Measurements from ENCODE around the gene ARL16.
A peak's percentile ranks its signal among the peaks of the same experiment; 100 is the strongest.

The ARL16 gene, protein sequence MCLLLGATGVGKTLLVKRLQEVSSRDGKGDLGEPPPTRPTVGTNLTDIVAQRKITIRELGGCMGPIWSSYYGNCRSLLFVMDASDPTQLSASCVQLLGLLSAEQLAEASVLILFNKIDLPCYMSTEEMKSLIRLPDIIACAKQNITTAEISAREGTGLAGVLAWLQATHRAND

DNA sequence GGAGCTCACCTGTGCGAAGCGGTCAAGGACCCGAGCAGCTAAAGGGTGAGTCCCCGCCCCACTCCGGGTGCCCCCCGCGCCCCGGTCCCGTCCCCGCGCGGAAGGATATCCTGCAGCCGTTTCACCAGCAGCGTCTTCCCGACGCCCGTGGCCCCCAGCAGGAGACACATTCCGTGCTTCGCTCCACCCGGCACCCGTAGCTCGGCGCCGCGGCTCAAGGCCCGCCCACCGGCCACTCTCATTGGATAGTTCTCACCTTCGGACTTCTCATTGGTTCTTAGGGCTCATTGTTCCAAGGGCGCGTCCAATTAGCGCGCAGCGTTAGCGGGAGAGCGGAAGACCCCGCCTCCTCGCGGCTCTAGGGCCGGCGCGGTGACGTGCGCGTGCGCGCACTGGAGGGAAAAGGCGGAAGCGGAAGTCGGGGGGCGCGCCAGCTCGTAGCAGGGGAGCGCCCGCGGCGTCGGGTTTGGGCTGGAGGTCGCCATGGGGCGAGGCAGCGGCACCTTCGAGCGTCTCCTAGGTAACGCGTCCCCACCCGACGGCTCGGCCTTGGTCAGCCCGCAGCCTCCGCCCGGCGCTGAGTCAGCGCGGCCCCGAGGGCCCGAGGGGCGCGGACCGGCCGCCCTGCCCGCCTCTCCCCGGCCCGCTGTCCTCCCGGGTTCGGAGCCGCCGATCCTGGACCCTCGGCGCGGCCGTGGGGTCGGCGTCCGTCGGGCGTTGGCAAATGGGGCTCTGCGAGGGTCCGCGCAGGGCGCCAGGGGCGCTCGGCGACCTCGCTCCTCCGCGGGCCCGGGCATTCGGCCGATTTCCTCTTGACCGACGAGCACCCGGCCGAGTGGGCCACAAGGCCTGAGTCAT, at the start of gene ARL16, which contains the start of gene HGS:
ARL16 (minus strand) TSS at position 214 of the 858 bp plus-strand sequence; CDS start at position 170, 44 bp downstream.
HGS (plus strand) TSS at position 428 of the 858 bp plus-strand sequence; CDS start at position 484, 56 bp downstream.
- Mint-ChIP-seq H3K4me3 (peak within 1 kb of the TSS; percentile 86), H3K27ac (peak within 1 kb of the TSS; percentile 80), H3K9me3 (no peaks in the 10 kb centered on the region), H3K27me3 (no peaks in the 10 kb centered on the region), H3K36me3 (peaks cover 24% of the 10 kb centered on the region), H3K4me1 (peaks cover 51% of the 10 kb centered on the region)
- peak; percentile 99 for ATAC-seq

DNA sequence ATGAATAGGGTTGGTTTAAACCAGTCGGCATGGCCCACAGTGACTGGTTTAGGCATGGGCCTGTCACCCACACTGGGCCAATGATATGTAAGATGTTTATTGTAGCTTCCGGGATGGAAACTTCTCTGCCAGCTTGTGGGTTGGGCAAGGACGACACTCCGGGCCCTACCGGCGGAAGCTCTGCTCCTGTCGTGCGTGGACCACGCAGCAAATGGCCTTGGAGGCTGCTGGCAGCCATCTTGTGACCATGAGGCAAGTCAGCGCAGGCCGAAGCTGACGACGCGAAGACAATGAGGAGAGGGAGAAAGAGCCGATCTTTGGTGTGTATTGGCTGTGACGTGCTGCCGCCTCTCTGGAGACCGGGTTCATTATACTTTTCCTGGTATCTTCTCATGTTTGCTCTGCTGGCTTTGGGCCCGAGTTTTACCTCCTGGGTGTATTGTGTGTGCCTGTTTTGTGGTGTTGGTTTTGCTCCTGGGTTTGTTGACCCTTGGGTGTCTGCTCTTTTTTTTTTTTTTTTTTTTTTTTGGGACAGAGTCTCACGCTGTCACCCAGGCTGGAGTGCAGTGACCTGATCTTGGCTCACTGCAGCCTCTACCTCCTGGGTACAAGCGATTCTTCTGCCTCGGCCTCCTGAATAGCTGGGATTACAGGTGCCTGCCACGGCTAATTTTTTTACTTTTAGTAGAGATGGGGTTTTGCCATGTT, 43.9 kb upstream of the ARL16 start:
- peaks cover 67% of the 10 kb centered on the region for H3K27me3 Mint-ChIP-seq
- H3K27ac Mint-ChIP-seq: no peak overlapping the region
- H3K4me3 Mint-ChIP-seq: no peak overlapping the region
- ATAC-seq: no peak
- no peaks in the 10 kb centered on the region for H3K4me1 Mint-ChIP-seq
- H3K36me3 Mint-ChIP-seq: no peaks in the 10 kb centered on the region
- H3K9me3 Mint-ChIP-seq: no peaks in the 10 kb centered on the region

DNA sequence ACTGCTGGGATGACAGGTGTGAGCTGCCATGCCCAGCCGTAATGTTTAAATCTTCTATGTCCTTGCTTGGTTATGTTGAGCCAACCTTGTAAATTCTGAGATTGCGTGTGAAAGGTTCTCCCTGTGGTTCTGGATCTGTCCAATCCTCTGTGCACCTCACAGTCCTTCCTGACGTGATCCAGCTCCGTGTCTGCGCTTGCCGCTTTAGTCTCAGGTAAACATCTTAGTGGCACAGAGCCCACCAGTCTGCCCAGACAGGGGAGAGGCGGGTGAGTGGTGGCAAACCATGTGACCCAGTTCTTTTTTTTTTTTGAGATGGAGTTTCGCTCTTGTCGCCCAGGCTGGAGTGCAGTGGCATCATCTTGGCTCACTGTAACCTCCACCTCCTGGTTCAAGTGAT, 42.4 kb upstream of the ARL16 start:
- no peak overlapping the region for H3K27ac Mint-ChIP-seq
- no peaks in the 10 kb centered on the region for H3K4me1 Mint-ChIP-seq
- H3K9me3 Mint-ChIP-seq: no peaks in the 10 kb centered on the region
- H3K27me3 Mint-ChIP-seq: peaks cover 52% of the 10 kb centered on the region
- no peak for ATAC-seq
- no peaks in the 10 kb centered on the region for H3K36me3 Mint-ChIP-seq
- H3K4me3 Mint-ChIP-seq: no peak overlapping the region

DNA sequence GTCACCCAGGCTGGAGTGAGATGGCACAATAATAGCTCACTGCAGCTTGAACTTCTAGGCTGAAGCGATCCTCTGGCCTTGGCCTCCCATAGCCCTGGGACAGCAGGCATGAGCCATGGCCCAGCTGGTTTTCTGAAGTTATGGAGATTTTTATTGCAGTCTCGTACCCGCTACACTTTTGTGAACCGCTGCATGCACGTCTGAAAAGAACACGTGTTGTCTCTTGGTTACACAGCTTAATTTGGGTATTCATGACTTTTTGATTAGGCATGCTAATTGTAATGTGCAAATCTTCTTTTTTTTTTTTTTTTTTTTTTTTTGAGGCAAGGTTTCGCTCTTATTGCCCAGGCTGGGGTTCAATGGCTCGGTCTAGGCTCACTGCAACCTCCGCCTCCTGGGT, 41.8 kb upstream of the ARL16 start:
- Mint-ChIP-seq H3K4me1 (no peaks in the 10 kb centered on the region), H3K4me3 (no peak overlapping the region), H3K36me3 (no peaks in the 10 kb centered on the region), H3K27me3 (peaks cover 46% of the 10 kb centered on the region), H3K27ac (no peak overlapping the region), H3K9me3 (no peaks in the 10 kb centered on the region)
- ATAC-seq: no peak

DNA sequence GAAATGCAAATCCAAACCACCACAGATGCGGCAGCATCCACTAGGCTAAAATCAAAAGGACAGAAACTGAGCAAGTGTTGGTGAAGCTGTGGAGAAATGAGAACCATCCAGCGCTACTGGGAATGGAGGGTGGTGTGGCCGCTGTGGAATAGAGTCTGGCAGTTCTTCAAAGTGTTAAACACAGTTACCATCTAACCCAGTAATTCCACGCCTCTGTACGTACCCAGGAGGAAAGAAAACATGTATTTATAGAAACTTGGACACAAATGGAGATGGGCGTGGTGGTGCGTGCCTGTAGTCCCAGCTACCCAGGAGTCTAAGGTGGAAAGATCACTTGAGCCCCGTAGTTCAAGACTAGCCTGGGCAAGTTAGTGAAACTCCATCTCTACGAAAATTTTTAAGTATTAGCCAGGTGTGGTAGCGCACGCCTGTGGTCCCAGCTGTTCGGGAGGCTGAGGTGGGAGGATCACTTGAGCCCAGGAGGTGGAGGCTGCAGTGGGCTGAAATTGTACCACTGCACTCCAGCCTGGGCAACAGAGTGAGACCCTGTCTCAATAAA, 40.1 kb upstream of the ARL16 start:
- peaks cover 8% of the 10 kb centered on the region for H3K36me3 Mint-ChIP-seq
- peaks cover 37% of the 10 kb centered on the region for H3K27me3 Mint-ChIP-seq
- H3K9me3 Mint-ChIP-seq: no peaks in the 10 kb centered on the region
- H3K4me3 Mint-ChIP-seq: no peak overlapping the region
- H3K27ac Mint-ChIP-seq: no peak overlapping the region
- ATAC-seq: no peak
- H3K4me1 Mint-ChIP-seq: no peaks in the 10 kb centered on the region

DNA sequence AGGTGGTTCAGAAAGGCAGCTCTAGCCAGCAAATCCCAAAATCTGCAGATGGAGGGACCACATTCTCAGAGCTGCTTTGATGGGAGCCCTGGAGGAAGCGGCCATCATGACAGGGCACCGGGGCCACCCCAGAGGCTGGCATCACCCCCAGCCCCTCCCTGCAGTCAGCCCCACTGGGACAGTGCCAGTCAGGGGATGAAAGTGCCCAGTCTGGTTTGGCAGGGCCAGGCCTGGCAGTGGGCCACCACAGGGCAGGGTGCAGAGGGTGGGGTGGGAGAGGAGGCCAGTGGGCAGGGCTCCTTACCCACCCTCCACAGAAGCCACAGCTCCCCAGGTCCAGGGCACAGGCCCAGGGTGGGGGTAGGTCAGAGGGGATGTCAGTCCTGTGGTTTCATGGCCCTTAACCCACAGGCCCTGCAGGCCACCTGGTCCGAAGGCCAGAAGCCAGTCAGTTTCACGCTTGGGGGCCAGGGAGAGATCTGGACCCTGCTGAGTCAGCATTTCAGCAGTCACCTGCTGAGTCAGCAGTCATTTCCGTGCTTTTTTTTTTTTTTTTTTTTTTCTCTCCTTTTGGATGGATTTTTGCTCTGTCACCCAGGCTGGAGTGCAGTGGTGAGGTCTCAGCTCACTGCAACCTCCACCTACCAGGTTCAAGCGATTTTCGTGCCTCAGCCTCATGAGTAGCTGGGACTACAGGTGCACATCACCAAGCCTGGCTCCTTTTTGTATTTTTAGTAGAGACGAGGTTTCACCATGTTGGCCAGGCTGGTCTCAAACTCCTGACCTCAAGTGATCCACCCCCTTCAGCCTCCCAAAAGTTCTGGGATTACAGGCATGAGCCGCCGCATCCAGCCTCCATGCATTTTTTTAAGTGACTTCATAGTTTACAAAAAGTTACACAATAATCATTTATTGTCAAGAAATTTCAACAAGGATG, 38.9 kb upstream of the ARL16 start:
- no peaks in the 10 kb centered on the region for H3K4me1 Mint-ChIP-seq
- no peaks in the 10 kb centered on the region for H3K9me3 Mint-ChIP-seq
- H3K4me3 Mint-ChIP-seq: no peak overlapping the region
- no peak for ATAC-seq
- peaks cover 30% of the 10 kb centered on the region for H3K27me3 Mint-ChIP-seq
- H3K36me3 Mint-ChIP-seq: peaks cover 8% of the 10 kb centered on the region
- H3K27ac Mint-ChIP-seq: no peak overlapping the region

DNA sequence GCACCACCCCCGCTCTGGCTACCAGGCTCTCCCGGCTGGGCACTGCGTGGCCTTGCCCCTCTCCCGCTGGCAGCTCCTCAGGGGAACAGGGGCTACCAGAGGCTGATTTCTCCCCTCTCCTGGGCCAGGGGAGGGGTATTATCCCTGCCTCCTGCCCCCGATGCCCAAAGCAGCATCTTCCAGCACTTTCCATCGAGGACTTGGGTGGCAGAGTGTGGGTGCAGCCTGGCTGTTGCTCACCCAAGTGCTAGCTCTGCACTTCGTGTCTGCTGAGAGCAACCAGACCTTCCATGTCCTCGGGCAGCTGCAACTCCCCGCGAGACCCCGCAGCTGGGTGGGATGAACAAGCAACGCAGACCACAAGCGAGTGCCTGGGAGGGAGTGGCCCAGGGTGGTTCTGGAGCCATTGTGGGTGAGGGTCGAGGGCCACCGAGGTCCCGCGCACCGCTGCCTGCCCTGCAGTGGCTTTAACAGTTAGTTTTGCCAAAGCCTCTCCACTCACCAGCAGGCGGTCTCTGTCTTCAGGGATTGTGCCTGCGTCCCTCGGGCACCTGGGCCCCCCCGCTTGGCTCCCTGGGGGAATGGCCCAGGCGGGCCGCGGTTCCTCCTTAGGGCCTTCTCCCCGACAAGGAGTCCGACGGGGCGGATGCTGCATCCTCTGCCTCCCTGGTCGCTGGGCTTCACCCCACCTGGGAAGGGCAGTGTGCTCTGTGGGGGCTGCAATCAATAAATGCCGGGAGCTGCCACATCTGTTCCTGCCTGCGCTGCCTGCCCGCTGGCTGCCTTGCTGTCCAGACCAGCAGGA, 36.9 kb upstream of the ARL16 start:
- Mint-ChIP-seq H3K9me3 (no peaks in the 10 kb centered on the region), H3K27me3 (peaks cover 15% of the 10 kb centered on the region), H3K27ac (no peak overlapping the region), H3K36me3 (peaks cover 8% of the 10 kb centered on the region), H3K4me3 (no peak overlapping the region), H3K4me1 (no peaks in the 10 kb centered on the region)
- ATAC-seq: no peak

DNA sequence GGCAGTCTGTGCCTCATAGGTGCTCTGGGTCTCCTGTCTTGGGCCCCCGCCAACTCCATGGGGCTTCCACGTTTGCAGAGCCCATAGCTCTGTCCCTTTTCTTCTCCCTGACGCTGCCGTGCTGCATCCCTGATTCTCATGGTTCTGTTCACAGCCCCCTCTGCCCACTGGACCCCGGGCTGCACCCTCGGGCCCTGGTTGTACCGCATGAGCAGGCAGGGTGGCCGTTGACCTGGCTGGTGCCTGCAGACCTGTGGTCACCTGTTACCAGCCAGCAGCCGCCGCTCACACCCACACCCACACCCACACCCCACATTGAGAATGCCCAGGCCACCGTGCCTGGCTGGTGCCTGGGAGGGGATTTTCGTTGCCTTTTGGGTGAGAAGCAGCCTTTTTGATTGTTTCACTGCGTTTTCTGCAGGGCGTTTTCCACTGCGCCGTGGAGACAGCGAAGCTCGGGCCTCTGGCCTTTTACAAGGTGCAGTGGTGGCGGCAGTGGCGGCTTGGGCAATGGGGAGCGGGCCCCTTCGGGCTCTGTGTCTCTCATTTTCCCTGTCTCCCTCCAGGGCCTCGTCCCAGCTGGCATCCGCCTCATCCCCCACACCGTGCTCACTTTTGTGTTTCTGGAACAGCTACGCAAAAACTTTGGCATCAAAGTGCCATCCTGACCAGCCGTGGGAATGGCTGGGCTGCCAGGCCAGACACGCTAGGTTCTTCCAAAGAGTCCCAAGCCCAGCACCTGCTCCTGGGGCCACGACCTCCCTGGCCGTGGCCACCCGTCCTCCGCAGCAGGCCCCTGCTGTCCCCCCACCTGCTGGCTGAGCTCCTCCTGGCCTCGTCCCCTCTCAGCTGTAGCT, 36.0 kb upstream of the ARL16 start:
- Mint-ChIP-seq H3K36me3 (peaks cover 8% of the 10 kb centered on the region), H3K9me3 (no peaks in the 10 kb centered on the region), H3K4me1 (no peaks in the 10 kb centered on the region), H3K27ac (no peak overlapping the region), H3K27me3 (peaks cover 15% of the 10 kb centered on the region), H3K4me3 (no peak overlapping the region)
- ATAC-seq: no peak

DNA sequence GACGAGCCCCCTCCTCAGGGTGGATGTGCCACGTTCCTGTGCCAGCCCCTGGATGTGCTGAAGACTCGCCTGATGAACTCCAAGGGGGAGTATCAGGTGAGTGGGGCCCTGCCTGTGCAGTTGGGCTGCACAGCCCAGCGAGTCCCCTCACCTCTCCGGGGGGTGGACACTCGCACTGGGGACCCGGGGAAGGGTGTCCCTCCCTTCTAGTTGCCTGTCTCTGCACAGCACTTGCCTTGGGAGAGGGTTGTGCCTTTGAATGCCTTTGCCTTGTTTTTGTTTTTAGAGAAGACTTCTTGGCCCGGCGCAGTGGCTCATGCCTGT, 34.1 kb upstream of the ARL16 start:
- H3K27me3 Mint-ChIP-seq: no peaks in the 10 kb centered on the region

DNA sequence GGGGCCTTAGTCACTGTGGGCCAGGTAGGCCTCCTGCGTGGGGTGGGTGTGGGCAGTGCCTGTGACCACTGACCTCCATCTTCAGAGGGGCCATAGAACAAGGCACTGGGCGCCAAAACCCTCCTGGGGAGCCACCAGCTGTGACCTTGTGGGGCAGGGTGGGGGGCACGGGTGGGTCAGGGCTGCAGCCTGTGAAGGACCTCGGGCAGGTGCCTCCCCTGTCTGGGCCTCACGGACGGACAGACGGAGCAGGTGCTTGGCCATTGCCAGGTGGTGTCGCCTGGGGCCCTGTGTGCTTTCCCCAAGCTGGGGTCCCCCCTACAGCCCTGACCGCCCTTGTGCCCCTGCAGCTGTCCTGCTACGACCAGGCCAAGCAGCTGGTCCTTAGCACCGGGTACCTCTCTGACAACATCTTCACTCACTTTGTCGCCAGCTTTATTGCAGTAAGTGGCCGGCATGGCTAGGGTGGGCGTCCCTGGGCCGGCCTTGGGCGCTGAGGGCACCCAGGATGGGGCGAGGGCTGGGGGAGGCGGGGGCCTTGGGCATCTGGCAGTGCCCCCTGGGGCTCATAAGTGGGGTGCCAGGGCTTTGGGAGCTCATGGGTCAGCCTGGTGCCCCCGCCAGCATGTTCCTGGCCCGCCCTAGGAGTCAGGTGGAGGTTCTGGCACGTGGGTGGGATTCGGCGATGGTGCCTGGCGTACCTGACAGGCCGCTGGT, 33.6 kb upstream of the ARL16 start:
- Mint-ChIP-seq H3K27ac (no peak overlapping the region), H3K9me3 (no peaks in the 10 kb centered on the region), H3K4me1 (peaks cover 8% of the 10 kb centered on the region), H3K4me3 (no peak overlapping the region), H3K27me3 (no peaks in the 10 kb centered on the region), H3K36me3 (peaks cover 8% of the 10 kb centered on the region)
- ATAC-seq: no peak

More for the DNA sequence above, 34.1 kb upstream of the ARL16 start:
- ATAC-seq: no peak
- no peak overlapping the region for H3K27ac Mint-ChIP-seq
- H3K9me3 Mint-ChIP-seq: no peaks in the 10 kb centered on the region
- H3K4me1 Mint-ChIP-seq: peaks cover 6% of the 10 kb centered on the region
- H3K4me3 Mint-ChIP-seq: no peak overlapping the region
- H3K36me3 Mint-ChIP-seq: peaks cover 8% of the 10 kb centered on the region

DNA sequence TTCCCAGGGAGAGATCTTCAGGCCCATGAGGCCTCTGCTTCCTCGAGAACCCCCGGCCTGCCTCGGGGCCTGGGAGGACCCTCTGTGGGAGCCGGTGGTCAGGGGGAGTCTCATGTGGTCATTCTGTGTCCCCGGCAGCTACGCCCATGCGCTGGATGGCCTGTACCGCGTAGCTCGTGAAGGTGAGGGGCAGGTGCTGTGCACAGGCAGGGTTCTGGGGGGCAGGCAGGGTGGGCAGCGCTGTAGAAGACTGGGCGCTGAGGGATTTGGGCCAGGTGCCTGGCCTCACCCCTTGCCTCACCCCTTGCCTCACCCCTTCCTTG, 33.0 kb upstream of the ARL16 start:
- Mint-ChIP-seq H3K4me1 (peaks cover 8% of the 10 kb centered on the region), H3K27me3 (no peaks in the 10 kb centered on the region), H3K4me3 (no peak overlapping the region), H3K36me3 (peaks cover 8% of the 10 kb centered on the region), H3K27ac (no peak overlapping the region), H3K9me3 (no peaks in the 10 kb centered on the region)
- no peak for ATAC-seq

DNA sequence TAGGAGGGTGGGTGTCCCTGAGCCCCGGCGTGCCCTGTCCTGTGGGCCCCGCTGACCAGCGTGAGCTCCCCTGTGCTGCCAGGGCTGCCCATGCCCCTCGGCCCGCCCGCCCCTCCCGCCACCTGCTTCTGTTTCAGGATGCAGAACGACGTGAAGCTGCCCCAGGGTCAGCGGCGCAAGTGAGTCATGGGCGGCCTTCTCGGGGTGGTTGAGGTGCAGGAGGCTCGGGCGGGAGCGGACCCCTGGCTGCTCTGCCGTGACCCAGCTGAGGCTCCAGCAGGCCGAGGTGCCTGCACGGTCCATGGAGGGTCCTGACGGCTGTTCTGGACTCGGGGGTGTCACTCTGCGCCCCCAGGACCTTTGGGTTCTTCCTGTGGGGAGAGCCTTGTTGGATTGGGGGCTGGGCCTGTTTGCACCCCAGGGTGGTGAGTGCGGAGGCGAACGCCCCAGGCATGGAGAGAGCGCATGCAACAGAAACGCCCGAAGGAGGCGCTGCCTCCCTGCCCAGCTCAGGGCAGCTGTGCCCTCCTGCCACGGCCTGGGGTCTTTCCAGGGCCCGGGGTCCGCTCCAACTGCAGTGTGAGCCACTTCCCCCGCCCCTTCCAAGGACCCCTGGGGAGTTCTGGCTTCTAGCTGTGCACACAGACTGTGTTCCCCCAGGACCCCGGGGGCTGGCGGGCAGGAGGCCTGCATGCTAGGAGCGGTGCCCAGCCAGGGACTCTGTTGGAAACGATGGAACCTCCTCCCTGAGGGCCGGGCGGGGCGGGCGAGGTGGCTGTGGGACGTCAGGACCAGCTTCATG, 32.5 kb upstream of the ARL16 start:
- ATAC-seq: no peak
- peaks cover 8% of the 10 kb centered on the region for H3K36me3 Mint-ChIP-seq
- no peak overlapping the region for H3K4me3 Mint-ChIP-seq
- H3K9me3 Mint-ChIP-seq: no peaks in the 10 kb centered on the region
- H3K27me3 Mint-ChIP-seq: no peaks in the 10 kb centered on the region
- no peak overlapping the region for H3K27ac Mint-ChIP-seq
- H3K4me1 Mint-ChIP-seq: peaks cover 10% of the 10 kb centered on the region

Data from stimulated activated memory B cell treated with anti-CD40 and anti-IgM and Interleukin-4, amounts not matched to agents 10 μg/mL and 1 μg/mL and 100 μg/mL, for 72 hours (primary cell).